Erythroblast (primary cell): ENCODE data around the gene LGALS9.

Experiments used
- GATA1 ChIP-seq: IDR thresholded peaks from 2 replicates; pipeline ENCODE4 v1.6.1; 2011; ENCODE audit warnings: low read depth, mild to moderate bottlenecking, control low read depth, low read length, moderate library complexity
- POLR2A ChIP-seq: IDR thresholded peaks from 2 replicates; pipeline ENCODE4 v1.6.1; 2011; ENCODE audit warnings: mild to moderate bottlenecking, low read length

DNA sequence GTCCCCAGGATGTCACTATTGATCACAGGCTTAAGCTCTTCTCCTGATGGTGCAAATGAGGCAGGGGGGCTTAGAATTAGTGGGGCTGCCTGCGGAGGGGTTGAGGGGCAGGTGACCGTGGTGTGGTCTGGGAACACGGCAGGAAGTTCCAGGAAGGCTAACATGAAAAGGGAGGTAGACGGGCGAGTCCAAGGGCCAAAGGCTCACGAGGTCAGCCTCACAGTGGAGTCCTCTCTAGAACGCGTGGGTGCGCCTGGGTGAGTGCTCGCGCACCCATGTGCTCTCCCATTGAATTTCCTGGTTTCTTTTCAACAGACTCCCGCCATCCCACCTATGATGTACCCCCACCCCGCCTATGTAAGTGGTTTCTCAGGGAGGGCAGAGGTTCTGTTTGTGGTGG, 15.2 kb downstream of the LGALS9 start:
- TF ChIP-seq POLR2A (no peak), GATA1 (no peak)
